Liver (tissue), 9 donors: ENCODE measurements around the gene RAB11A. TPM values are rescaled to one million over a fixed set of nuclear protein-coding genes. Genes with fewer than 3 reads are reported as not detected.

Experiments used
- DNase-seq: peaks from one replicate; pipeline ENCODE4 v3.0.0-alpha.2; 2017; ENCODE audit warnings: low spot score
- H3K27ac ChIP-seq, 2 donors: one replicate each; pipeline ENCODE4 v1.7.0; 2013; ENCODE audit warnings: inconsistent platforms in 2 of 2, low read length in 2 of 2, control low read depth in 1 of 2, low read depth in 1 of 2, mild to moderate bottlenecking in 1 of 2
- H3K27me3 ChIP-seq, 4 donors: one replicate each; pipeline versions ENCODE4 v1.6.1 to v1.7.0; 2013; ENCODE audit warnings: low read length in 3 of 4, inconsistent platforms in 1 of 4, mild to moderate bottlenecking in 1 of 4, moderate library complexity in 1 of 4; ENCODE audit not compliant: control insufficient read depth in 4 of 4, insufficient read depth in 4 of 4
- H3K36me3 ChIP-seq, 4 donors: one replicate each; pipeline versions ENCODE4 v1.6.1 to v1.7.0; 2013; ENCODE audit warnings: low read length in 3 of 4, mild to moderate bottlenecking in 3 of 4, low read depth in 1 of 4, moderate library complexity in 1 of 4; ENCODE audit not compliant: control insufficient read depth in 4 of 4, insufficient read depth in 3 of 4
- H3K4me1 ChIP-seq, 4 donors: one replicate each; pipeline versions ENCODE4 v1.6.1 to v1.7.0; 2013; ENCODE audit warnings: low read length in 3 of 4, mild to moderate bottlenecking in 3 of 4, moderate library complexity in 1 of 4; ENCODE audit not compliant: control insufficient read depth in 4 of 4, insufficient read depth in 4 of 4
- H3K4me3 ChIP-seq, 3 donors: one replicate each; pipeline versions ENCODE4 v1.6.1 to v1.7.0; 2013; ENCODE audit warnings: low read length in 3 of 3, control low read depth in 1 of 3, low read depth in 1 of 3, mild to moderate bottlenecking in 1 of 3
- H3K9ac ChIP-seq, 2 donors: one replicate each; pipeline ENCODE4 v1.7.0; 2013; ENCODE audit warnings: low read length in 2 of 2, mild to moderate bottlenecking in 2 of 2, moderate library complexity in 2 of 2, control low read depth in 1 of 2, low read depth in 1 of 2
- H3K9me3 ChIP-seq, 4 donors: one replicate each; pipeline versions ENCODE4 v1.6.1 to v1.7.0; 2013; ENCODE audit warnings: low read length in 3 of 4; ENCODE audit not compliant: control insufficient read depth in 4 of 4
- ATF3 ChIP-seq: IDR thresholded peaks from 2 replicates; pipeline ENCODE4 v1.6.1; 2016; ENCODE audit warnings: antibody characterized with exemption
- CTCF ChIP-seq: fragments of 150-350 bp; IDR thresholded peaks from 2 replicates; pipeline ENCODE4 v1.5.1; 2017; ENCODE audit warnings: improper control_type of control experiment, low read depth, low read length; ENCODE audit not compliant: missing input control
- EGR1 ChIP-seq, 2 donors: IDR thresholded peaks; 2 replicates each; pipeline ENCODE4 v1.6.1; 2016 to 2018; ENCODE audit warnings: antibody characterized with exemption in 2 of 2, low read depth in 2 of 2
- FOXA1 ChIP-seq: IDR thresholded peaks from 2 replicates; pipeline ENCODE4 v1.6.1; 2016; ENCODE audit warnings: antibody characterized with exemption
- FOXA2 ChIP-seq: IDR thresholded peaks from 2 replicates; pipeline ENCODE4 v1.6.1; 2016; ENCODE audit warnings: antibody characterized with exemption
- GABPA ChIP-seq, 2 donors: IDR thresholded peaks in 1 of 2; conservative IDR thresholded peaks in 1 of 2; 2 replicates each; pipeline ENCODE4 v1.6.1; 2016; ENCODE audit warnings: antibody characterized with exemption in 2 of 2, mild to moderate bottlenecking in 1 of 2, moderate library complexity in 1 of 2
- HNF4A ChIP-seq, 2 donors: conservative IDR thresholded peaks; 2 replicates each; pipeline ENCODE4 v1.6.1; 2016; ENCODE audit warnings: antibody characterized with exemption in 2 of 2, mild to moderate bottlenecking in 2 of 2
- HNF4G ChIP-seq: IDR thresholded peaks from 2 replicates; pipeline ENCODE4 v1.6.1; 2016; ENCODE audit warnings: antibody characterized with exemption
- JUND ChIP-seq, 2 donors: IDR thresholded peaks; 2 replicates each; pipeline ENCODE4 v1.6.1; 2016; ENCODE audit warnings: antibody characterized with exemption in 2 of 2
- MAX ChIP-seq: IDR thresholded peaks from 2 replicates; pipeline ENCODE4 v1.6.1; 2016; ENCODE audit warnings: antibody characterized with exemption
- RAD21 ChIP-seq, 2 donors: IDR thresholded peaks; 2 replicates each; pipeline ENCODE4 v1.6.1; 2016; ENCODE audit warnings: antibody characterized with exemption in 2 of 2, mild to moderate bottlenecking in 2 of 2
- REST ChIP-seq: IDR thresholded peaks from 2 replicates; pipeline ENCODE4 v1.6.1; 2016; ENCODE audit warnings: antibody characterized with exemption, mild to moderate bottlenecking
- RXRA ChIP-seq, 2 donors: IDR thresholded peaks; 2 replicates each; pipeline ENCODE4 v1.6.1; 2017 to 2018; ENCODE audit warnings: antibody characterized with exemption in 2 of 2, mild to moderate bottlenecking in 1 of 2
- SP1 ChIP-seq: IDR thresholded peaks from 2 replicates; pipeline ENCODE4 v1.6.1; 2018; ENCODE audit warnings: antibody characterized with exemption, mild to moderate bottlenecking
- TAF1 ChIP-seq: conservative IDR thresholded peaks from 2 replicates; pipeline ENCODE4 v1.6.1; 2016; ENCODE audit warnings: antibody characterized with exemption, mild to moderate bottlenecking
- YY1 ChIP-seq: IDR thresholded peaks from 2 replicates; pipeline ENCODE4 v1.6.1; 2016; ENCODE audit warnings: antibody characterized with exemption, mild to moderate bottlenecking
- ZBTB33 ChIP-seq: IDR thresholded peaks from 2 replicates; pipeline ENCODE4 v1.6.1; 2016; ENCODE audit warnings: antibody characterized with exemption
- WGBS: extraction: QIAGEN DNeasy Blood & Tissue Kit; methylation state at CpG from one replicate; pipeline ENCODE4 v1.1.7; 2013; 5-methylcytosine and 5-hydroxymethylcytosine counted together
- polyA plus RNA-seq, 2 donors: library from polyadenylated mRNA; stranded (reverse) in 1 of 2; unstranded in 1 of 2; fragments of 200-250 nt in 1 of 2; fragments of >200 nt in 1 of 2; fragmentation: Nextera tagmentation in 1 of 2; extraction: Ambion mirVana in 1 of 2; gene quantifications; one replicate each; pipeline versions ENCODE4 v1.2.1 to v1.2.3, GENCODE V29; 2013 to 2015
- total RNA-seq, 2 donors: library from RNA; depleted of rRNA; stranded (reverse); fragments of >200 nt; gene quantifications; one replicate each; pipeline ENCODE4 v1.2.3, GENCODE V29; 2014
- donor health status: healthy.
- donor health status: healthy.
- donor health status: healthy.
- donor health status: healthy.
- donor health status: healthy.

Gene RAB11A
- total and polyA plus RNA-seq, 4 donors, result 40.6 to 100 (median 81.7) TPM

- H3K9ac ChIP-seq, result no peak overlapping the region
- TF ChIP-seq ATF3, result no peak
- no peak for TF ChIP-seq RXRA (IDR thresholded peaks at IDR 0.05)
- TF ChIP-seq SP1, result no peak
- TF ChIP-seq FOXA2, result no peak
- no peak for TF ChIP-seq MAX
- no peak for TF ChIP-seq HNF4A (conservative IDR thresholded peaks at IDR 0.05)
- no peak for TF ChIP-seq FOXA1
- no peak for TF ChIP-seq CTCF
- no peak for TF ChIP-seq ZBTB33
- no peak for TF ChIP-seq TAF1
- no peak for TF ChIP-seq HNF4G
Observed at GRCh38 chr15:65912235-65912634, 42.9 kb downstream of the RAB11A start.

GRCh38 chr15:65913631-65914199 lies 44.4 kb downstream of the RAB11A start:
- no peaks in the 10 kb centered on the region for H3K4me1 ChIP-seq
- H3K9ac ChIP-seq, result no peak overlapping the region
- H3K36me3 ChIP-seq, result peaks cover 0 to 12% (median 0%) of the 10 kb centered on the region in 4 donors
- TF ChIP-seq FOXA2 (no peak), TAF1 (no peak), EGR1 (IDR thresholded peaks at IDR 0.05; ENCODE audit: low read depth in 2 of 2) (no peak), HNF4G (no peak), RAD21 (IDR thresholded peaks at IDR 0.05) (no peak), YY1 (no peak), MAX (no peak)
- H3K27ac ChIP-seq, result no peak overlapping the region
- H3K9me3 ChIP-seq, result no peaks in the 10 kb centered on the region
- no peak overlapping the region for H3K4me3 ChIP-seq
- WGBS, result 96% methylated on average over 13 of the region's 13 CpGs
- DNase-seq, result no peak
- no peaks in the 10 kb centered on the region for H3K27me3 ChIP-seq

More at GRCh38 chr15:65912235-65912634, 42.9 kb downstream of the RAB11A start:
- 95% methylated on average over 2 of the region's 2 CpGs for WGBS
- Histone ChIP-seq H3K27me3 (no peaks in the 10 kb centered on the region), H3K9me3 (no peaks in the 10 kb centered on the region), H3K27ac (no peak overlapping the region), H3K4me3 (no peak overlapping the region), H3K36me3 (peaks cover 0 to 15% (median 0%) of the 10 kb centered on the region in 4 donors), H3K4me1 (no peaks in the 10 kb centered on the region)
- no peak for DNase-seq

GRCh38 chr15:65914386-65914785 lies 45.1 kb downstream of the RAB11A start:
- no peaks in the 10 kb centered on the region for H3K4me1 ChIP-seq
- no peaks in the 10 kb centered on the region for H3K9me3 ChIP-seq
- 89% methylated on average over 4 of the region's 4 CpGs for WGBS
- H3K27ac ChIP-seq, result no peak overlapping the region
- H3K9ac ChIP-seq, result no peak overlapping the region
- DNase-seq, result no peak
- no peaks in the 10 kb centered on the region for H3K27me3 ChIP-seq
- no peak overlapping the region for H3K4me3 ChIP-seq
- H3K36me3 ChIP-seq, result peaks cover 0 to 12% (median 0%) of the 10 kb centered on the region in 4 donors
- TF ChIP-seq GABPA (IDR thresholded peaks at IDR 0.05 in 1 of 2, conservative IDR thresholded peaks at IDR 0.05 in 1 of 2) (no peak), ATF3 (no peak), SP1 (no peak), RXRA (IDR thresholded peaks at IDR 0.05) (no peak), MAX (no peak), REST (no peak), TAF1 (no peak), EGR1 (IDR thresholded peaks at IDR 0.05; ENCODE audit: low read depth in 2 of 2) (no peak), HNF4A (conservative IDR thresholded peaks at IDR 0.05) (no peak), HNF4G (no peak), JUND (IDR thresholded peaks at IDR 0.05) (no peak), FOXA2 (no peak)
